ENCODE measurements around the gene HPN.
A peak's percentile ranks its signal among the peaks of the same experiment; 100 is the strongest.

HPN gene

GRCh38 chr19:34999498-35000337, 41.8 kb upstream of the HPN start, which contains the start of gene GRAMD1A:
GRAMD1A (plus strand) TSS chr19:35000323; CDS start chr19:35000479, 156 bp downstream.
- no CpG with 5 or more reads among the region's 45 CpGs for WGBS (ENCODE audit: extremely low coverage, insufficient coverage, insufficient read length)

GRCh38 chr19:35000338-35000646, 41.2 kb upstream of the HPN start:
- Histone ChIP-seq H3K23ac (ENCODE audit: low read length) (no peak overlapping the region), H2BK5ac (ENCODE audit: low read depth, low read length, poor library complexity) (peak overlapping the region; percentile 58), H3K14ac (ENCODE audit: low read length) (peak overlapping the region; percentile 81), H2AK5ac (ENCODE audit: low read length) (no peak overlapping the region), H2BK120ac (ENCODE audit: insufficient read depth, low read length, poor library complexity) (peak overlapping the region; percentile 34), H4K12ac (ENCODE audit: low read depth, low read length) (peak overlapping the region; percentile 51), H3K4me2 (ENCODE audit: low read length) (peak overlapping the region; percentile 67), H2AFZ (ENCODE audit: insufficient read depth, low read length, poor library complexity) (peak overlapping the region; percentile 79), H3K9ac (ENCODE audit: low read length) (no peak overlapping the region), H3K27me3 (ENCODE audit: insufficient read depth, low read length) (no peaks in the 10 kb centered on the region), H3K79me2 (ENCODE audit: control insufficient read depth, insufficient read depth, low read length, poor library complexity) (peaks cover 9% of the 10 kb centered on the region), H3K79me1 (ENCODE audit: low read length) (peaks cover 10% of the 10 kb centered on the region), H3K27ac (ENCODE audit: low read depth, low read length) (peak overlapping the region; percentile 49), H3K4me3 (ENCODE audit: low read depth, low read length) (peak overlapping the region; percentile 88), H3K18ac (ENCODE audit: low read length) (no peak overlapping the region), H3K36me3 (ENCODE audit: control insufficient read depth in 1 of 2, insufficient read depth in 2 of 2, low read length in 2 of 2) (peaks cover 3 to 12% of the 10 kb centered on the region in 2 experiments), H3K4me1 (ENCODE audit: control insufficient read depth in 1 of 2, insufficient read depth in 2 of 2, low read length in 2 of 2) (peaks cover 9 to 21% of the 10 kb centered on the region in 2 experiments), H3K9me3 (ENCODE audit: insufficient read depth, low read depth, low read length) (no peaks in the 10 kb centered on the region), H2BK12ac (ENCODE audit: low read length) (no peak overlapping the region), H4K91ac (ENCODE audit: low read depth, low read length) (peak overlapping the region; percentile 85), H4K8ac (ENCODE audit: low read depth, low read length) (peak overlapping the region; percentile 57), H3K4ac (ENCODE audit: low read depth, low read length) (no peak overlapping the region)
- no CpG with 5 or more reads among the region's 37 CpGs for WGBS (ENCODE audit: extremely low coverage, insufficient coverage, insufficient read length)
- DNase-seq: no peak

More at GRCh38 chr19:34999498-35000337, 41.8 kb upstream of the HPN start, which contains the start of gene GRAMD1A:
- peaks cover 9 to 21% of the 10 kb centered on the region in 2 experiments for H3K4me1 ChIP-seq (ENCODE audit: control insufficient read depth in 1 of 2, insufficient read depth in 2 of 2, low read length in 2 of 2)
- H3K4ac ChIP-seq (ENCODE audit: low read depth, low read length): peak within 1 kb of the TSS; percentile 92
- peaks cover 1 to 11% of the 10 kb centered on the region in 2 experiments for H3K36me3 ChIP-seq (ENCODE audit: control insufficient read depth in 1 of 2, insufficient read depth in 2 of 2, low read length in 2 of 2)
- H2BK120ac ChIP-seq (ENCODE audit: insufficient read depth, low read length, poor library complexity): peak within 1 kb of the TSS; percentile 72
- peak within 1 kb of the TSS; percentile 70 for H2BK5ac ChIP-seq (ENCODE audit: low read depth, low read length, poor library complexity)
- peak within 1 kb of the TSS; percentile 88 for H3K4me3 ChIP-seq (ENCODE audit: low read depth, low read length)
- peak within 1 kb of the TSS; percentile 75 for H3K4me2 ChIP-seq (ENCODE audit: low read length)
- peaks cover 10% of the 10 kb centered on the region for H3K79me1 ChIP-seq (ENCODE audit: low read length)
- no peak within 1 kb of the TSS for H3K23ac ChIP-seq (ENCODE audit: low read length)
- peak within 1 kb of the TSS; percentile 95 for H2AK5ac ChIP-seq (ENCODE audit: low read length)
- peaks cover 2% of the 10 kb centered on the region for H3K9me3 ChIP-seq (ENCODE audit: insufficient read depth, low read depth, low read length)
- peak within 1 kb of the TSS; percentile 92 for H3K18ac ChIP-seq (ENCODE audit: low read length)
- H4K8ac ChIP-seq (ENCODE audit: low read depth, low read length): peak within 1 kb of the TSS; percentile 93
- peak within 1 kb of the TSS; percentile 59 for H3K9ac ChIP-seq (ENCODE audit: low read length)
- H2BK12ac ChIP-seq (ENCODE audit: low read length): peak within 1 kb of the TSS; percentile 28
- peak within 1 kb of the TSS; percentile 82 for H3K27ac ChIP-seq (ENCODE audit: low read depth, low read length)
- peak within 1 kb of the TSS; percentile 94 for H4K91ac ChIP-seq (ENCODE audit: low read depth, low read length)
- DNase-seq: peak; percentile 75 to 84
- peak within 1 kb of the TSS; percentile 86 for H4K12ac ChIP-seq (ENCODE audit: low read depth, low read length)
- H3K27me3 ChIP-seq (ENCODE audit: insufficient read depth, low read length): no peaks in the 10 kb centered on the region
- H3K14ac ChIP-seq (ENCODE audit: low read length): peak within 1 kb of the TSS; percentile 92
- peak within 1 kb of the TSS; percentile 93 for H2AFZ ChIP-seq (ENCODE audit: insufficient read depth, low read length, poor library complexity)
- peaks cover 9% of the 10 kb centered on the region for H3K79me2 ChIP-seq (ENCODE audit: control insufficient read depth, insufficient read depth, low read length, poor library complexity)

GRCh38 chr19:35000647-35001501, 40.6 kb upstream of the HPN start:
- peak overlapping the region; percentile 92 for H3K14ac ChIP-seq (ENCODE audit: low read length)
- peak overlapping the region; percentile 67 for H3K4me2 ChIP-seq (ENCODE audit: low read length)
- H3K18ac ChIP-seq (ENCODE audit: low read length): peak overlapping the region; percentile 83
- H3K36me3 ChIP-seq (ENCODE audit: control insufficient read depth in 1 of 2, insufficient read depth in 2 of 2, low read length in 2 of 2): peaks cover 7 to 16% of the 10 kb centered on the region in 2 experiments
- no peak overlapping the region for H3K23ac ChIP-seq (ENCODE audit: low read length)
- H3K4ac ChIP-seq (ENCODE audit: low read depth, low read length): peak overlapping the region; percentile 92
- H2AFZ ChIP-seq (ENCODE audit: insufficient read depth, low read length, poor library complexity): peak overlapping the region; percentile 78
- H4K91ac ChIP-seq (ENCODE audit: low read depth, low read length): peak overlapping the region; percentile 94
- peak overlapping the region; percentile 59 for H3K9ac ChIP-seq (ENCODE audit: low read length)
- peak; percentile 3 to 30 for DNase-seq
- peak overlapping the region; percentile 54 for H2BK120ac ChIP-seq (ENCODE audit: insufficient read depth, low read length, poor library complexity)
- H3K4me3 ChIP-seq (ENCODE audit: low read depth, low read length): peak overlapping the region; percentile 88
- peaks cover 10% of the 10 kb centered on the region for H3K79me1 ChIP-seq (ENCODE audit: low read length)
- H3K27ac ChIP-seq (ENCODE audit: low read depth, low read length): peak overlapping the region; percentile 54
- H2AK5ac ChIP-seq (ENCODE audit: low read length): peak overlapping the region; percentile 95
- peaks cover 9% of the 10 kb centered on the region for H3K79me2 ChIP-seq (ENCODE audit: control insufficient read depth, insufficient read depth, low read length, poor library complexity)
- H4K12ac ChIP-seq (ENCODE audit: low read depth, low read length): peak overlapping the region; percentile 86
- peaks cover 9 to 21% of the 10 kb centered on the region in 2 experiments for H3K4me1 ChIP-seq (ENCODE audit: control insufficient read depth in 1 of 2, insufficient read depth in 2 of 2, low read length in 2 of 2)
- no CpG with 5 or more reads among the region's 46 CpGs for WGBS (ENCODE audit: extremely low coverage, insufficient coverage, insufficient read length)
- H4K8ac ChIP-seq (ENCODE audit: low read depth, low read length): peak overlapping the region; percentile 93
- no peaks in the 10 kb centered on the region for H3K9me3 ChIP-seq (ENCODE audit: insufficient read depth, low read depth, low read length)
- peak overlapping the region; percentile 41 for H2BK5ac ChIP-seq (ENCODE audit: low read depth, low read length, poor library complexity)
- peak overlapping the region; percentile 28 for H2BK12ac ChIP-seq (ENCODE audit: low read length)
- H3K27me3 ChIP-seq (ENCODE audit: insufficient read depth, low read length): no peaks in the 10 kb centered on the region

GRCh38 chr19:35002037-35002535, 39.4 kb upstream of the HPN start:
- DNase-seq: no peak
- Histone ChIP-seq H3K27me3 (ENCODE audit: insufficient read depth, low read length) (no peaks in the 10 kb centered on the region), H3K79me2 (ENCODE audit: control insufficient read depth, insufficient read depth, low read length, poor library complexity) (peaks cover 9% of the 10 kb centered on the region), H4K91ac (ENCODE audit: low read depth, low read length) (no peak overlapping the region), H3K27ac (ENCODE audit: low read depth, low read length) (no peak overlapping the region), H3K4me2 (ENCODE audit: low read length) (no peak overlapping the region), H2BK5ac (ENCODE audit: low read depth, low read length, poor library complexity) (no peak overlapping the region), H3K23ac (ENCODE audit: low read length) (no peak overlapping the region), H3K18ac (ENCODE audit: low read length) (no peak overlapping the region), H2AK5ac (ENCODE audit: low read length) (no peak overlapping the region), H3K79me1 (ENCODE audit: low read length) (peaks cover 10% of the 10 kb centered on the region), H4K12ac (ENCODE audit: low read depth, low read length) (no peak overlapping the region), H2AFZ (ENCODE audit: insufficient read depth, low read length, poor library complexity) (no peak overlapping the region), H3K9me3 (ENCODE audit: insufficient read depth, low read depth, low read length) (peaks cover 1% of the 10 kb centered on the region), H3K4me3 (ENCODE audit: low read depth, low read length) (no peak overlapping the region), H2BK12ac (ENCODE audit: low read length) (no peak overlapping the region), H2BK120ac (ENCODE audit: insufficient read depth, low read length, poor library complexity) (no peak overlapping the region), H3K4me1 (ENCODE audit: control insufficient read depth in 1 of 2, insufficient read depth in 2 of 2, low read length in 2 of 2) (peaks cover 9 to 21% of the 10 kb centered on the region in 2 experiments), H4K8ac (ENCODE audit: low read depth, low read length) (no peak overlapping the region), H3K36me3 (ENCODE audit: control insufficient read depth in 1 of 2, insufficient read depth in 2 of 2, low read length in 2 of 2) (peaks cover 16 to 22% of the 10 kb centered on the region in 2 experiments), H3K14ac (ENCODE audit: low read length) (no peak overlapping the region), H3K9ac (ENCODE audit: low read length) (no peak overlapping the region), H3K4ac (ENCODE audit: low read depth, low read length) (no peak overlapping the region)
- no CpG with 5 or more reads among the region's 11 CpGs for WGBS (ENCODE audit: extremely low coverage, insufficient coverage, insufficient read length)
